GM12872 (cell line): ENCODE measurements around the gene STIP1.

ENCODE experiments used
- TF ChIP-seq, protein P1 (sequence below): IDR thresholded peaks from 3 replicates; pipeline ENCODE4 v1.5.1; 2011; ENCODE audit warnings: low read depth, mild to moderate bottlenecking, low read length, moderate library complexity; ENCODE audit not compliant: insufficient read depth

The STIP1 gene

DNA sequence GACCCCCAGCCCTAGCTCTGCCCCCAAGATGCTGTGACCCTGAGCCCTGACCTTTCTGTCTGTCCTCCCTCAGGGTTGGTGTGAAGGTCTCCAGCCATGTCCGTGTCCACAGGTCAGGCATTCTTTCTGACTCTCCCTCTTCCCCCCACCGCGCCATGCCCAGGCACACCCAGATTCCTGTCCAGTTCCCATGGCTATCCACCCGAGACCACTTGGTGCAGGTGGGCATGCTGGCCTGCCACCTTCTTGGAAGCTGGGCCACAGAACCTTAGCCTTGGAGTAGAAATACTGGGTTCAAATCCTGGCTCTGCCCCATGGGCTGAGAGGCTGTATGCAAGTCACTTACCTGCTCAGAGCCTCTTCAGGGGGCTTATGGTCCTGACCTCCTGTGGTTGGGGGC is 63.1 kb downstream of the STIP1 start:
- TF ChIP-seq, protein P1, sequence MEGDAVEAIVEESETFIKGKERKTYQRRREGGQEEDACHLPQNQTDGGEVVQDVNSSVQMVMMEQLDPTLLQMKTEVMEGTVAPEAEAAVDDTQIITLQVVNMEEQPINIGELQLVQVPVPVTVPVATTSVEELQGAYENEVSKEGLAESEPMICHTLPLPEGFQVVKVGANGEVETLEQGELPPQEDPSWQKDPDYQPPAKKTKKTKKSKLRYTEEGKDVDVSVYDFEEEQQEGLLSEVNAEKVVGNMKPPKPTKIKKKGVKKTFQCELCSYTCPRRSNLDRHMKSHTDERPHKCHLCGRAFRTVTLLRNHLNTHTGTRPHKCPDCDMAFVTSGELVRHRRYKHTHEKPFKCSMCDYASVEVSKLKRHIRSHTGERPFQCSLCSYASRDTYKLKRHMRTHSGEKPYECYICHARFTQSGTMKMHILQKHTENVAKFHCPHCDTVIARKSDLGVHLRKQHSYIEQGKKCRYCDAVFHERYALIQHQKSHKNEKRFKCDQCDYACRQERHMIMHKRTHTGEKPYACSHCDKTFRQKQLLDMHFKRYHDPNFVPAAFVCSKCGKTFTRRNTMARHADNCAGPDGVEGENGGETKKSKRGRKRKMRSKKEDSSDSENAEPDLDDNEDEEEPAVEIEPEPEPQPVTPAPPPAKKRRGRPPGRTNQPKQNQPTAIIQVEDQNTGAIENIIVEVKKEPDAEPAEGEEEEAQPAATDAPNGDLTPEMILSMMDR = no peak

DNA sequence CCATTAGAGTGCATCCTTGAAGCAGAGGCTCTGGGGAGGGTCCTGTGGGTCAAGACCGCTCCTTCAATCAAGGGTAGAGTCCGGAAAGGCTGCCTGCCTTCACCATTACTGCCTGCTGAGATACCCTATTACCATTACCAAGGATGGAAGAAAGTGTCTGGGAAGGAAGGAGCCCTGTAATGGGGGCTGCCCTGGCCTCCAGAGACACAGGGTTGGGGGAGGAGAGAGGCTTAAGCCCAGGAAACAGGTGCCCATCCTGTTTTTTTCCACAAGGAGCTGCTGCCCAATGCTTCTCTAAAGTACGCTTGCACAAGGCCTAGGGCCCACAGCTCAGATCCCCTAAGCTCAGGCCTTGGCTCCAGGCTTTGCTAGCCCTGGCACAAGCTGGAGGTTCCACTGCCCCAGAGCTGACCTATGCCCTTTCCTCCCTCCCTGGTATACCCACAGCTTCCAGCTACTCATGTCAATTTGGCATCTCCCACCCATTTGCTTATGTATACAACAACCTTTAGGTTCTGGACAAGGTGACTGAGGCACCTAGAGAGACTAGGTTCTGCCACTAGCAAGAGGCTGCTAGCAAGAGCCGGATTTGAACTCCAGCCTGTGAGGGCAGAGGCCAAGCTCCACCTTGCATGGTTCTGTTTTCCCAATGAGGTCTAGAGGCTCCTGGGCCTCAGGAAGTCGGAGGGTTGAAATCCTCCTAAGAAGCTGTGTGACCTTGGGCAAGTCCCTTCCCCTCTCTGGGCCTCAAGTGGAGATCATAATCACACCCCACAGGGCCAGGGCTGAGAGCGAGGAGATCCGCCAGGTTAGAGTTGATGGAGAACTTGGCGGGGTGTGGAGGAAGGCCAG is 63.8 kb downstream of the STIP1 start:
- TF ChIP-seq, protein P1 = no peak

DNA sequence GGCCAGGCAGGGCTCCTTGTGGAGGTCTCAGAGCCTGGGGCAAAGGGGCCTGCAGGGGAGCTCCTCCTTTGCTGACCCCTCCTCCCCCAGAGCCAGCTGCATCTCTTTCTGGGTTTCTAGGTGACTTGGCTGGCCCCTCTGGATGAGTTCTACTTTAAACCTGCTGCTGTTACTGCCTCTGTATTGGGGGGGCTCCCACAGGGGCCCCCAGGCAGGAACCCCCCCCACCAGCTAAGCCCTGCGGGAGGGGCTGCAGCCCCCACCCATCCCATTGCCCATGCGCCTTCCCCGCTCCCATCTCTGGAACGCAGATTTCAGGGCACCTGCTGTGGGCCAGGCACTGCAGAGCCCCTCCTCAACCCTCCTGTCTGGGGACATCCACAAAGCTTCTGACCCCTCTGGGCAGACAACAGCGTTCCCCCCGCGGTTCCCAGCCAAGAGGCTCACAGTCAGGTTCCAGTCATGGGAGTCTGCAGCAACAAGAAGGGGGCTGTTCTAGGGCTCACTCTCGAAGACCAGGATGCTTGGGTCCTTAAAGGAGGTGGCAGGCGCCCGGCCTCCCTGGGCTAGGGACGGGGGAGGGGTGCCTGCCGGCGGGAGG is 64.5 kb downstream of the STIP1 start:
- TF ChIP-seq, protein P1 = no peak

DNA sequence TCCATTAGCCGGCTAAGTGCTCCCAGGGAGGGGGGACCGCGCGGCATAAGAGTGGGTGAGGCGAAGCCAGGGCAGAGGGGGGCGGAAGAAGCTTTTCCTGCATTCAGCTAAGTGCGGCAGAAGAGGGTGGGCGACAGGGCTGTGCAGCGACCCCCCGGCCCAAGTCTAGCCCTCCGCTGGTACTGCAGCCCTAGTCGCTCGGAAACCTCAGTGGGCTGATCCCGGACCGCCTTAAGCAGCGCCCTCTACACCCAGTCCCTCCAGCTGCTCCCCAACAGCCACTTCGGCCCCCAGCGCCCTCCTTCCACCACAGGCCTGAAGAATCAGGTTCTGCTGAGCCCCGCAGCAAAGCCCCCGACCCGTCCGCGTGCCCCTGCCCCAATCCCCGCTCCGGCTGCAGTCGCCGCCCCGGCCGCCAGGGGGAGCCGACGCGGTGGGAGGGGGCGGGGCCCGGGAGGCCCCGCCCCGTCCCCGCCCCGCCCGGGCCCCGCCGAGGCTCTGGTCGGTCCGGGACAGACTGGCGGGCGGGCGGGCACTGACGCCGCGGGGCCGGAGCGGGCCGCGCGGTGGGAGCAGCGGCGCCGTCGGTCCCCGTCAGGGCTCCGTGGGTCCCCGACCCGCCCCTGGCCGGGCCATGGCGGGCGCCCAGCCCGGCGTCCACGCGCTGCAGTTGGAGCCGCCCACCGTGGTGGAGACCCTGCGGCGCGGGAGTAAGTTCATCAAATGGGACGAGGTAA is 65.2 kb downstream of the STIP1 start, which contains the start of gene PLCB3:
PLCB3 (plus strand) TSS at position 515 of the 737 bp plus-strand sequence; CDS start at position 635, 120 bp downstream.
- TF ChIP-seq, protein P1 = peak; percentile 64

DNA sequence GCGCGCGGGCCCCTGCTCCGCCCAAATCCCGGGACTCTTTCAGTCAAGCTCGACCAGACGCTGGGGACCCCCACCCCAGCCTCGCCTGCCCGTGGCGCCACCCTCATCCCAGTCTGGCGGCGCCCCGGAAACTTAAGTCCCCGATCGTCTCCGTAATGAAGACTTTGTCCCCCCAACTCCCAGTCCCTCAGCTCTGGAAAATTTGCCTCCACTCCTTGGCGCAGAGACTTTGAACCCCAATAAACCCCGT is 65.7 kb downstream of the STIP1 start:
- TF ChIP-seq, protein P1 = no peak

DNA sequence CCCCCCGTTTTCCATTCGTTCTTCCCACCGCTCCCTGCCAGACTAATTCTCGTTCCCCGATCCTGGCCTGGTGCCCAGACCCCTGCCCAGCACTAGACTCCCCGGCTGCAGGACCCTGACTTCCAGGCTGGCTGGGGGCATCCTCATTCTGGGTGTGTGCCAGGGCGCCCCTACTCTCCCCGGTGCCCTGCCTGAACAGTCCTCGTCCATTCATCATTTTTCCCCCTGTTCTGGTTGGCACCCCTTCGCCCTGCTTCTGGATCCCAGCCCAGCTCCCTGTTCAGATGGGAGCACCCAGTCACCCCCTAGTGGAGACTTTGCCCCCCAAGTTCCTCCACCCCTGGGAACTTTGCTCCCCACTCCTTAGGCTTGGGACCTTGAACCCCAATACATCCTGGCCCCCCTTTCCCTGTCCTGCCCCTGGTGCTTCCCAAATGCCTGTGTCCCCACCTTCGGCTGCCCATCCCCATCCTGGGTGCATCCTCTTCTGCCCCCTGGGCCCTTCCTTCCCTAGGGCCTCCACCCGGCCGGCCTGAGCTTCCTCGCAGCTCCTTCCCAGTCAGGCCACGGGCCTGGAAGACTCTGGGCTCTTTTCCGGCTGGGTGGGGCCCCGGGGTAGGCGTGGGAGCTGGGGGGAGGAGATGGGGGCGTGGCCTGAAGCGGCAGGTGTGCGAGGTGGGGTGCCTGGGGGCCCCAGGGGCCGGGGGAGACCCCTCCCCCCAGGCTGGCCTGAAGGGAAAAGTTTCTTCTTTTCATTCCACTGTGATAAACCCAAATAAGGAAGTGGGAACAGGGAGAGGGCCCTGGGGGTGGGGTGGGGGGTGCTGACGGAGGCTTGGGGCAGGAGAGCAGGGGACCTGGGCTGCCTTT is 66.3 kb downstream of the STIP1 start:
- TF ChIP-seq, protein P1 = peak; percentile 61
